Stimulated activated naive CD4-positive, alpha-beta T cell (primary cell): Measurements from ENCODE around the gene CD81.
A peak's percentile ranks its signal among the peaks of the same experiment; 100 is the strongest.
"Not testable (repeated sequence)": the region's sequence is repeated elsewhere in the genome, so short reads cannot be mapped to it uniquely, and the experiment has no call there.

Source experiments
- DNase-seq, 6 experiments: peaks; one replicate each; lab custom pipeline; 2025; lab: John Stamatoyannopoulos, UW

Gene CD81

GRCh38 chr11:2376751-2377451, at the start of gene CD81:
CD81 (plus strand) TSS chr11:2377310; CDS start chr11:2377550, 240 bp downstream.
- DNase-seq: peak; percentile 35 to 81 (median 70)

GRCh38 chr11:2328021-2328420, 49.1 kb upstream of the CD81 start:
- no peak for DNase-seq

GRCh38 chr11:2328656-2329354, 48.3 kb upstream of the CD81 start:
- DNase-seq: no peak

- DNase-seq: no peak
These were observed 47.6 kb upstream of the CD81 start for GRCh38 chr11:2329551-2329950.

GRCh38 chr11:2330696-2331095, 46.4 kb upstream of the CD81 start:
- DNase-seq: no peak

GRCh38 chr11:2331404-2331803, 45.7 kb upstream of the CD81 start:
- no peak for DNase-seq

- DNase-seq: not testable (repeated sequence)
These were observed 44.5 kb upstream of the CD81 start for GRCh38 chr11:2332569-2332968.

GRCh38 chr11:2333486-2334205, 43.5 kb upstream of the CD81 start:
- not testable (repeated sequence) for DNase-seq

- not testable (repeated sequence) for DNase-seq
These were observed 41.8 kb upstream of the CD81 start for GRCh38 chr11:2335286-2335685.

GRCh38 chr11:2338760-2339159, 38.4 kb upstream of the CD81 start:
- DNase-seq: not testable (repeated sequence)

GRCh38 chr11:2342557-2342956, 34.6 kb upstream of the CD81 start:
- DNase-seq: no peak

- DNase-seq: no peak
These were observed 34.1 kb upstream of the CD81 start for GRCh38 chr11:2342981-2343380.

GRCh38 chr11:2343502-2343901, 33.6 kb upstream of the CD81 start:
- no peak for DNase-seq

- DNase-seq: no peak
These were observed 32.1 kb upstream of the CD81 start for GRCh38 chr11:2345050-2345449.

GRCh38 chr11:2346014-2346413, 31.1 kb upstream of the CD81 start:
- no peak for DNase-seq

- no peak for DNase-seq
These were observed 30.4 kb upstream of the CD81 start for GRCh38 chr11:2346586-2347307.

- DNase-seq: no peak
These were observed 29.7 kb upstream of the CD81 start for GRCh38 chr11:2347308-2347830.

- no peak for DNase-seq
These were observed 28.1 kb upstream of the CD81 start for GRCh38 chr11:2348986-2349385.

- DNase-seq: no peak
These were observed 25.4 kb upstream of the CD81 start for GRCh38 chr11:2351701-2352100.

GRCh38 chr11:2352420-2352819, 24.7 kb upstream of the CD81 start:
- no peak for DNase-seq

GRCh38 chr11:2355000-2355644, 22.0 kb upstream of the CD81 start:
- DNase-seq: no peak
